Superior temporal gyrus (tissue), 1 donor: ENCODE data around the gene PGBD5.

Experiments
- DNase-seq: peaks from one replicate; pipeline ENCODE4 v3.0.0-alpha.2; 2016; ENCODE audit errors: extremely low spot score

The PGBD5 gene

GRCh38 chr1:230265200-230266115 is 160.7 kb downstream of the PGBD5 start:
- no peak for DNase-seq
